OCI-LY3 (cell line): ENCODE measurements around the gene ITPR1.

ENCODE experiments used
- CTCF ChIP-seq: fragments of 200-600, 300-600 bp; sonication (generic); IDR thresholded peaks from 2 replicates; pipeline ENCODE4 v1.5.1; 2014; ENCODE audit warnings: antibody characterized with exemption, low read length, low read depth
- EZH2phosphoT487 ChIP-seq: fragments of 200-600 bp; shearing (Covaris generic); IDR thresholded peaks from 2 replicates; pipeline ENCODE4 v1.6.1; 2018; ENCODE audit warnings: antibody characterized with exemption, mixed run types, low read depth

GRCh38 chr3:4772858-4773257, 279.7 kb downstream of the ITPR1 start:
- no peak for TF ChIP-seq CTCF
- no peak for TF ChIP-seq EZH2phosphoT487
